HEK293 (cell line): Measurements from ENCODE around the gene TMEM170B.

Source experiments
- KLF16 ChIP-seq: fragments of 450-650 bp; formaldehyde crosslinking; IDR thresholded peaks from 2 replicates; pipeline ENCODE4 v1.5.1; 2017; ENCODE audit warnings: missing biosample characterization, missing genetic modification characterization
- PRDM1 ChIP-seq: fragments of 450-650 bp; formaldehyde crosslinking; IDR thresholded peaks from 2 replicates; pipeline ENCODE4; 2016; ENCODE audit warnings: missing biosample characterization, missing genetic modification characterization
- REST ChIP-seq: fragments of 450-650 bp; formaldehyde crosslinking; IDR thresholded peaks from 2 replicates; pipeline ENCODE4 v1.5.1; 2016; ENCODE audit warnings: missing biosample characterization, missing genetic modification characterization
- SP2 ChIP-seq: fragments of 450-650 bp; formaldehyde crosslinking; IDR thresholded peaks from 2 replicates; pipeline ENCODE4 v1.5.1; 2016; ENCODE audit warnings: missing biosample characterization, missing genetic modification characterization
- ZBTB44 ChIP-seq: fragments of 450-650 bp; IDR thresholded peaks from 2 replicates; pipeline ENCODE4 v1.5.1; 2018; ENCODE audit warnings: missing biosample characterization, mild to moderate bottlenecking, missing genetic modification characterization
- ZBTB48 ChIP-seq: fragments of 450-650 bp; formaldehyde crosslinking; IDR thresholded peaks from 2 replicates; pipeline ENCODE4 v1.5.1; 2016; ENCODE audit warnings: missing biosample characterization, missing genetic modification characterization
- ZNF114 ChIP-seq: fragments of 450-650 bp; formaldehyde crosslinking; IDR thresholded peaks from 2 replicates; pipeline ENCODE4 v1.5.0; 2017; ENCODE audit warnings: missing biosample characterization, missing genetic modification characterization
- ZNF341 ChIP-seq: fragments of 450-650 bp; formaldehyde crosslinking; IDR thresholded peaks from 2 replicates; pipeline ENCODE4; 2016; ENCODE audit warnings: low read depth, missing biosample characterization, missing genetic modification characterization
- ZNF645 ChIP-seq: fragments of 450-650 bp; formaldehyde crosslinking; IDR thresholded peaks from 2 replicates; pipeline ENCODE4; 2016; ENCODE audit warnings: missing biosample characterization, missing genetic modification characterization
- ZNF701 ChIP-seq: fragments of 450-650 bp; formaldehyde crosslinking; IDR thresholded peaks from 2 replicates; pipeline ENCODE4 v1.5.1; 2016; ENCODE audit warnings: missing biosample characterization, missing genetic modification characterization
- TF ChIP-seq, protein P1 (sequence below): fragments of 450-650 bp; formaldehyde crosslinking; IDR thresholded peaks from 2 replicates; pipeline ENCODE4 v1.5.1; 2016; ENCODE audit warnings: missing biosample characterization, missing genetic modification characterization, low read depth
- TF ChIP-seq, protein P2 (sequence below): fragments of 450-650 bp; formaldehyde crosslinking; optimal IDR thresholded peaks from 2 replicates; pipeline ENCODE3; 2016; ENCODE audit warnings: missing biosample characterization, mild to moderate bottlenecking, missing genetic modification characterization
- TF ChIP-seq, protein P3 (sequence below): fragments of 450-650 bp; formaldehyde crosslinking; IDR thresholded peaks from 2 replicates; pipeline ENCODE4 v1.5.1; 2016; ENCODE audit warnings: missing biosample characterization, missing genetic modification characterization

- TF ChIP-seq, protein P1, sequence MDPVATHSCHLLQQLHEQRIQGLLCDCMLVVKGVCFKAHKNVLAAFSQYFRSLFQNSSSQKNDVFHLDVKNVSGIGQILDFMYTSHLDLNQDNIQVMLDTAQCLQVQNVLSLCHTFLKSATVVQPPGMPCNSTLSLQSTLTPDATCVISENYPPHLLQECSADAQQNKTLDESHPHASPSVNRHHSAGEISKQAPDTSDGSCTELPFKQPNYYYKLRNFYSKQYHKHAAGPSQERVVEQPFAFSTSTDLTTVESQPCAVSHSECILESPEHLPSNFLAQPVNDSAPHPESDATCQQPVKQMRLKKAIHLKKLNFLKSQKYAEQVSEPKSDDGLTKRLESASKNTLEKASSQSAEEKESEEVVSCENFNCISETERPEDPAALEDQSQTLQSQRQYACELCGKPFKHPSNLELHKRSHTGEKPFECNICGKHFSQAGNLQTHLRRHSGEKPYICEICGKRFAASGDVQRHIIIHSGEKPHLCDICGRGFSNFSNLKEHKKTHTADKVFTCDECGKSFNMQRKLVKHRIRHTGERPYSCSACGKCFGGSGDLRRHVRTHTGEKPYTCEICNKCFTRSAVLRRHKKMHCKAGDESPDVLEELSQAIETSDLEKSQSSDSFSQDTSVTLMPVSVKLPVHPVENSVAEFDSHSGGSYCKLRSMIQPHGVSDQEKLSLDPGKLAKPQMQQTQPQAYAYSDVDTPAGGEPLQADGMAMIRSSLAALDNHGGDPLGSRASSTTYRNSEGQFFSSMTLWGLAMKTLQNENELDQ = no peak
- TF ChIP-seq ZBTB48 (no peak), ZNF701 (no peak), ZNF341 (no peak), ZNF645 (tag by site-specific recombination) (no peak), PRDM1 (tag by site-specific recombination) (no peak), ZBTB44 (tag by site-specific recombination) (no peak), ZNF114 (tag by site-specific recombination) (no peak), SP2 (tag by site-specific recombination) (no peak), KLF16 (no peak), REST (no peak)
- TF ChIP-seq, protein P2, sequence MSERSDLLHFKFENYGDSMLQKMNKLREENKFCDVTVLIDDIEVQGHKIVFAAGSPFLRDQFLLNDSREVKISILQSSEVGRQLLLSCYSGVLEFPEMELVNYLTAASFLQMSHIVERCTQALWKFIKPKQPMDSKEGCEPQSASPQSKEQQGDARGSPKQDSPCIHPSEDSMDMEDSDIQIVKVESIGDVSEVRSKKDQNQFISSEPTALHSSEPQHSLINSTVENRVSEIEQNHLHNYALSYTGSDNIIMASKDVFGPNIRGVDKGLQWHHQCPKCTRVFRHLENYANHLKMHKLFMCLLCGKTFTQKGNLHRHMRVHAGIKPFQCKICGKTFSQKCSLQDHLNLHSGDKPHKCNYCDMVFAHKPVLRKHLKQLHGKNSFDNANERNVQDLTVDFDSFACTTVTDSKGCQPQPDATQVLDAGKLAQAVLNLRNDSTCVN (tag by site-specific recombination) = no peak
- TF ChIP-seq, protein P3, sequence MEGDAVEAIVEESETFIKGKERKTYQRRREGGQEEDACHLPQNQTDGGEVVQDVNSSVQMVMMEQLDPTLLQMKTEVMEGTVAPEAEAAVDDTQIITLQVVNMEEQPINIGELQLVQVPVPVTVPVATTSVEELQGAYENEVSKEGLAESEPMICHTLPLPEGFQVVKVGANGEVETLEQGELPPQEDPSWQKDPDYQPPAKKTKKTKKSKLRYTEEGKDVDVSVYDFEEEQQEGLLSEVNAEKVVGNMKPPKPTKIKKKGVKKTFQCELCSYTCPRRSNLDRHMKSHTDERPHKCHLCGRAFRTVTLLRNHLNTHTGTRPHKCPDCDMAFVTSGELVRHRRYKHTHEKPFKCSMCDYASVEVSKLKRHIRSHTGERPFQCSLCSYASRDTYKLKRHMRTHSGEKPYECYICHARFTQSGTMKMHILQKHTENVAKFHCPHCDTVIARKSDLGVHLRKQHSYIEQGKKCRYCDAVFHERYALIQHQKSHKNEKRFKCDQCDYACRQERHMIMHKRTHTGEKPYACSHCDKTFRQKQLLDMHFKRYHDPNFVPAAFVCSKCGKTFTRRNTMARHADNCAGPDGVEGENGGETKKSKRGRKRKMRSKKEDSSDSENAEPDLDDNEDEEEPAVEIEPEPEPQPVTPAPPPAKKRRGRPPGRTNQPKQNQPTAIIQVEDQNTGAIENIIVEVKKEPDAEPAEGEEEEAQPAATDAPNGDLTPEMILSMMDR (tag by site-specific recombination) = no peak
Measured at GRCh38 chr6:11522812-11523605, 14.5 kb upstream of the TMEM170B start.
